GM20431 (cell line): Measurements from ENCODE around the gene UBL7.

Experiments
- in situ Hi-C: fragments of 300-500 bp; cut with MseI, MboI; formaldehyde crosslinking; loops from one replicate; pipeline ENCODE4 v1.15.0; 2020; ENCODE audit warnings: low sequenced_read_pairs; ENCODE audit not compliant: unreplicated experiment

Gene UBL7

GRCh38 chr15:74397239-74398068 is 63.5 kb downstream of the UBL7 start:
- in situ Hi-C loops = no loop called here

- in situ Hi-C loops = no loop called here
Measured at GRCh38 chr15:74396445-74397238, 64.3 kb downstream of the UBL7 start.

- in situ Hi-C loops = no loop called here
Measured at GRCh38 chr15:74396146-74396438, 64.9 kb downstream of the UBL7 start.
